ENCODE data around the gene PITRM1. TPM values are rescaled to one million over a fixed set of nuclear protein-coding genes. Genes with fewer than 3 reads are reported as not detected.

PITRM1 gene
- total and polyA plus RNA-seq, 2 donors (not counting 3 experiments of a cell fraction or from before 2014, with no cell fraction given) = 83.2 to 145 TPM

DNA sequence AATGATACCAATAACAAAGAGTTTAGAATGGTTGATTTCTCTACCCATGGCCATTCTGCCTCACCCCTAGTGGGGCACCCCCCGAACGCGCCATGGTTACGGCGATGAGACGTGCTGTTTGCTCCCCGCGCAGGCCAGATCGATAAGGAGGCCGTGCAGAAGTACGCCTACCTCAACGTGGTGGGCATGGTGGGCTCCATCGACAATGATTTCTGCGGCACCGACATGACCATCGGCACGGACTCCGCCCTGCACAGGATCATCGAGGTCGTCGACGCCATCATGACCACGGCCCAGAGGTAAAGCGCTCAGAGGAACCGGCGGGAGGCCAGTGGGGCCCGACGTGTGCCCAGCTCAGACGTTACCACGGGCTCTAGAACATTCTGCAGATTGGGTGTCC is 68.9 kb downstream of the PITRM1 start:
- FAIRE-seq (no peak), DNase-seq (ENCODE audit: low read depth, low spot score) (no peak)
- Histone ChIP-seq H3K79me2 (ENCODE audit: control insufficient read depth, insufficient read depth, low read length) (peaks cover 55% of the 10 kb centered on the region), H3K4me1 (ENCODE audit: control insufficient read depth, extremely low read depth, insufficient read depth, low read length) (peaks cover 14% of the 10 kb centered on the region), H3K27me3 (ENCODE audit: control insufficient read depth in 2 of 2, insufficient read depth in 2 of 2, low read length in 2 of 2) (no peaks in the 10 kb centered on the region), H3K9ac (replicated peaks; ENCODE audit: extremely low read depth, insufficient read depth, low read length) (peak overlapping the region; percentile 82), H2AFZ (ENCODE audit: low read depth, low read length) (no peak overlapping the region), H3K27ac (ENCODE audit: insufficient read depth, low read depth, low read length) (peak overlapping the region; percentile 96), H3K9me3 (replicated peaks; ENCODE audit: control insufficient read depth, insufficient read depth, low read length) (no peaks in the 10 kb centered on the region), H3K4me3 (replicated peaks in 1 of 3; ENCODE audit: insufficient read depth in 1 of 3, low read depth in 1 of 3, low read length in 3 of 3) (no peak overlapping the region), H3K4me2 (ENCODE audit: insufficient read depth, low read length) (no peak overlapping the region), H3K9me1 (replicated peaks; ENCODE audit: control insufficient read depth, extremely low read depth, insufficient read depth, low read length) (no peaks in the 10 kb centered on the region), H3K36me3 (ENCODE audit: control insufficient read depth in 2 of 2, extremely low read depth in 1 of 2, insufficient read depth in 2 of 2, low read length in 2 of 2) (peaks cover 35 to 42% of the 10 kb centered on the region in 2 experiments), H4K20me1 (replicated peaks; ENCODE audit: control insufficient read depth, extremely low read depth, insufficient read depth, low read length) (no peaks in the 10 kb centered on the region)
- TF ChIP-seq POLR2A (IDR thresholded peaks at IDR 0.05; ENCODE audit: low read depth, low read length) = peak; percentile 5
- TF ChIP-seq MYC (IDR thresholded peaks at IDR 0.05; ENCODE audit: low read depth, low read length) = no peak
- intact Hi-C loops (cut with micrococcal nuclease) (loop anchor here (1.0 to 2.0 kb wide), 2 partner anchors 8 to 33 kb away; no protein-coding TSS in a partner anchor), dilution Hi-C loops (cut with MboI; ENCODE audit: extremely low pct_ligation_motif_present, low sequenced_read_pairs) (no loop called here)
- ChIA-PET POLR2A (interaction anchor here (0.7 kb wide), 1 partner anchor 11 kb away, joined by 3 read pairs; no protein-coding TSS in a partner anchor), CTCF (interaction anchor here (1.3 to 1.6 kb wide), 3 partner anchors 22 to 32 kb away, joined by 3 to 10 read pairs (median 5); no protein-coding TSS in a partner anchor)
- no TSS peak for BruUV-seq (replicated peaks)

DNA sequence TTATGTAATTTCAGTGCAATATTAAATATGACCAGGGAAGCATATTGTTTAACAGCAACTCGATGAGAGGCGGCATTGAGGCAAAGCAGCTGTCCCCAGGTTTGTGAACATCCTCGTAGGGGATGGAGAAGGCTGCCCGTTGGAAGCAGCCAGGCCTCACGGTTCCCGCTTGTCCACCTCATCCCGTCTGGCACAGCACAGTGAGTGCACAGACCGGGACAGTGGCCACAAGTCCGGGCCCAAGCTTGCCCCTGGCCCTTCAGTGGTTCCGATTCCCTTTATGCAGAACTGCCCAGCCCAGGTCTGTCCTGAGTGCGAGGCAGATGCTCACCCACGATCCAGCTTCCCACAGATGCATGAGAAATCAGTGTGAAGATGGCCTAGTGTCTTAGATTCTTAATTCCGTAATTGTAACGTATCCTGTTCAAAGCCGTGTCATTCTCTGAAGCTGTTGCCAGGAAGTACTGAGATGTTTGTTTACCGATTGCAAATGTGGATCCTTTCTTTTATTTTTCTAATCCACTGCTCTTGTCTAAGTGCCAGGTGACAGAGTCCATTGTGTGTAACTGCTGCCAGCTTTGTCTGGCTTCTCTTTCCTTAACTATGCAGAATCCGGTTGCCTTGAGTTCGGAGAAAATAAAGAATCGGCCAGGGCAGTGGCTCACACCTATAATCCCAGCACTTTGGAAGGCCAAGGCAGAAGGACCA is 69.7 kb downstream of the PITRM1 start:
- Histone ChIP-seq H3K79me2 (ENCODE audit: control insufficient read depth, insufficient read depth, low read length) (peaks cover 61% of the 10 kb centered on the region), H3K9me3 (replicated peaks; ENCODE audit: control insufficient read depth, insufficient read depth, low read length) (no peaks in the 10 kb centered on the region), H3K9ac (replicated peaks; ENCODE audit: extremely low read depth, insufficient read depth, low read length) (peak overlapping the region; percentile 82), H3K27ac (ENCODE audit: insufficient read depth, low read depth, low read length) (peak overlapping the region; percentile 96), H3K4me2 (ENCODE audit: insufficient read depth, low read length) (peak overlapping the region; percentile 49), H4K20me1 (replicated peaks; ENCODE audit: control insufficient read depth, extremely low read depth, insufficient read depth, low read length) (no peaks in the 10 kb centered on the region), H2AFZ (ENCODE audit: low read depth, low read length) (no peak overlapping the region), H3K4me1 (ENCODE audit: control insufficient read depth, extremely low read depth, insufficient read depth, low read length) (peaks cover 14% of the 10 kb centered on the region), H3K9me1 (replicated peaks; ENCODE audit: control insufficient read depth, extremely low read depth, insufficient read depth, low read length) (no peaks in the 10 kb centered on the region), H3K4me3 (replicated peaks in 1 of 3; ENCODE audit: insufficient read depth in 1 of 3, low read depth in 1 of 3, low read length in 3 of 3) (no peak overlapping the region), H3K36me3 (ENCODE audit: control insufficient read depth in 2 of 2, extremely low read depth in 1 of 2, insufficient read depth in 2 of 2, low read length in 2 of 2) (peaks cover 31 to 39% of the 10 kb centered on the region in 2 experiments), H3K27me3 (ENCODE audit: control insufficient read depth in 2 of 2, insufficient read depth in 2 of 2, low read length in 2 of 2) (no peaks in the 10 kb centered on the region)
- DNase-seq (ENCODE audit: low read depth, low spot score) = peak; percentile 93
- dilution Hi-C loops (cut with MboI; ENCODE audit: extremely low pct_ligation_motif_present, low sequenced_read_pairs) = no loop called here
- TF ChIP-seq GATA2 (IDR thresholded peaks at IDR 0.05; ENCODE audit: insufficient read depth, insufficient read length, low read depth, low read length) (no peak), JUN (IDR thresholded peaks at IDR 0.05; ENCODE audit: borderline replicate concordance, insufficient read depth, insufficient read length, low read depth) (peak; percentile 37)
- TSS peak; percentile 76 for BruUV-seq (replicated peaks)
- peak; percentile 97 for FAIRE-seq
- intact Hi-C loops (cut with micrococcal nuclease) = loop anchor here (1.0 to 2.0 kb wide), 2 partner anchors 8 to 32 kb away; no protein-coding TSS in a partner anchor
- ChIA-PET POLR2A (interaction anchor here (0.7 kb wide), 1 partner anchor 10 kb away, joined by 3 read pairs; no protein-coding TSS in a partner anchor), CTCF (interaction anchor here (0.8 to 1.6 kb wide), 7 partner anchors 12 to 70 kb away, joined by 3 to 10 read pairs (median 4); partner anchors contain the start of gene PITRM1)

Data from endothelial cell of umbilical vein (primary cell).